Dendritic cell treated with granulocyte-macrophage colony-stimulating factor and Interleukin-4, amounts not matched to agents 40 ng/mL and 50 ng/mL, for 4 days (primary cell): Measurements from ENCODE around the gene FAM76B.

Source experiments
- H3K27ac Mint-ChIP-seq: one replicate; pipeline ENCODE4 v1.8.0; 2022; ENCODE audit warnings: mild to moderate bottlenecking, mixed read lengths
- H3K27me3 Mint-ChIP-seq: one replicate; pipeline ENCODE4 v1.8.0; 2022; ENCODE audit warnings: mild to moderate bottlenecking, mixed read lengths
- H3K36me3 Mint-ChIP-seq: one replicate; pipeline ENCODE4 v1.8.0; 2022; ENCODE audit warnings: low read depth, mixed read lengths
- H3K4me1 Mint-ChIP-seq: one replicate; pipeline ENCODE4 v1.8.0; 2022; ENCODE audit warnings: low read depth, mixed read lengths
- H3K4me3 Mint-ChIP-seq: one replicate; pipeline ENCODE4 v1.8.0; 2022; ENCODE audit warnings: mild to moderate bottlenecking, moderate library complexity, mixed read lengths
- H3K9me3 Mint-ChIP-seq: one replicate; pipeline ENCODE4 v1.8.0; 2022; ENCODE audit warnings: mixed read lengths
- intact Hi-C: fragments of 100-400 bp; cut with micrococcal nuclease; formaldehyde crosslinking; loops from one replicate; pipeline ENCODE4 v1.15.0; 2022

FAM76B gene

DNA sequence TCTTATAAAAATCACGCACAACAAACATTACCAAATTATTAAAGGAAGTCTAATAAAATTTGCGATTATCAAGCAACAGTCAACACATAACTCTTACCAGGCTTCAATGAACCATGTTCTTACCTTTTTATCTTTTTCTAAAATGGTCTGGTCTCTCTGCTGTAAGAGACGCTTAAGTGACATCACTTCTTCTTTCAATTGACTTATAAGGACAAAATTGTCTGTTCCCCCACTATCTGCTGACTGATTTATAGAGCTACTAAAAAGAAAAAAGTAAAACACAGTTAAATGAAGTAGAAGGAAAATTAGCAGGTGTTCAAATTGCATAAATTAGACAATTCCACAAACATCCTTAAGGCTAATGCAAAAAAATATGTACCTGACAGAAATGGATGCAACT lies 10.9 kb downstream of the FAM76B start:
- Mint-ChIP-seq H3K36me3 (peaks cover 89% of the 10 kb centered on the region), H3K4me1 (no peaks in the 10 kb centered on the region), H3K27ac (no peak overlapping the region), H3K9me3 (no peaks in the 10 kb centered on the region), H3K27me3 (no peaks in the 10 kb centered on the region), H3K4me3 (no peak overlapping the region)
- intact Hi-C loops, result no loop called here

DNA sequence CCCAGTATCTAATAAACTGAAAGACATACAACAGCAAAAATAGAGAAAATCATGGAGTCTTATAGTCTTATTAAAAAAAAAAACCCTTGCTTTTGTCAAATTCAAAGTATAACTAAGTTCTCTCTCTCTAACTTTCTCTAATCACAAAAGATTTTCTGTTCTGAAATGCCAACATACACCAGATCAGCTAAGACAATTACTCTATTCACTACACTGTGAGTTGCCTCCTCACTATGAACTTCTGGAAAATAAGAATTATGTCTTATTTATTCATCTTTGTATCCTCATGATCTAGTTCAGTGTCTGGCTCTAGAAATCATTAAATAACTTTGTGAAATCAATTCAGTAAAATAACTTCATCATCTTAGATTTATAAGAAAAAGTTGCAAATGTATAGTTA lies 12.7 kb downstream of the FAM76B start:
- Mint-ChIP-seq H3K4me1 (no peaks in the 10 kb centered on the region), H3K4me3 (no peak overlapping the region), H3K27me3 (no peaks in the 10 kb centered on the region), H3K9me3 (no peaks in the 10 kb centered on the region), H3K36me3 (peaks cover 88% of the 10 kb centered on the region), H3K27ac (no peak overlapping the region)
- intact Hi-C loops, result no loop called here

- no peak overlapping the region for H3K27ac Mint-ChIP-seq
- no peak overlapping the region for H3K4me3 Mint-ChIP-seq
- H3K9me3 Mint-ChIP-seq, result no peaks in the 10 kb centered on the region
- no peaks in the 10 kb centered on the region for H3K27me3 Mint-ChIP-seq
- peaks cover 19% of the 10 kb centered on the region for H3K4me1 Mint-ChIP-seq
- H3K36me3 Mint-ChIP-seq, result peaks cover 30% of the 10 kb centered on the region
- intact Hi-C loops, result no loop called here
Measured at GRCh38 chr11:95768521-95768920, 21.1 kb downstream of the FAM76B start.

- Mint-ChIP-seq H3K4me1 (peaks cover 19% of the 10 kb centered on the region), H3K27ac (no peak overlapping the region), H3K9me3 (no peaks in the 10 kb centered on the region), H3K4me3 (no peak overlapping the region), H3K27me3 (no peaks in the 10 kb centered on the region), H3K36me3 (peaks cover 23% of the 10 kb centered on the region)
- intact Hi-C loops, result no loop called here
Measured at GRCh38 chr11:95767498-95767897, 22.1 kb downstream of the FAM76B start.

- Mint-ChIP-seq H3K4me3 (no peak overlapping the region), H3K4me1 (peaks cover 19% of the 10 kb centered on the region), H3K36me3 (peaks cover 15% of the 10 kb centered on the region), H3K27ac (no peak overlapping the region), H3K27me3 (no peaks in the 10 kb centered on the region), H3K9me3 (no peaks in the 10 kb centered on the region)
- intact Hi-C loops, result no loop called here
Measured at GRCh38 chr11:95766701-95767100, 22.9 kb downstream of the FAM76B start.

DNA sequence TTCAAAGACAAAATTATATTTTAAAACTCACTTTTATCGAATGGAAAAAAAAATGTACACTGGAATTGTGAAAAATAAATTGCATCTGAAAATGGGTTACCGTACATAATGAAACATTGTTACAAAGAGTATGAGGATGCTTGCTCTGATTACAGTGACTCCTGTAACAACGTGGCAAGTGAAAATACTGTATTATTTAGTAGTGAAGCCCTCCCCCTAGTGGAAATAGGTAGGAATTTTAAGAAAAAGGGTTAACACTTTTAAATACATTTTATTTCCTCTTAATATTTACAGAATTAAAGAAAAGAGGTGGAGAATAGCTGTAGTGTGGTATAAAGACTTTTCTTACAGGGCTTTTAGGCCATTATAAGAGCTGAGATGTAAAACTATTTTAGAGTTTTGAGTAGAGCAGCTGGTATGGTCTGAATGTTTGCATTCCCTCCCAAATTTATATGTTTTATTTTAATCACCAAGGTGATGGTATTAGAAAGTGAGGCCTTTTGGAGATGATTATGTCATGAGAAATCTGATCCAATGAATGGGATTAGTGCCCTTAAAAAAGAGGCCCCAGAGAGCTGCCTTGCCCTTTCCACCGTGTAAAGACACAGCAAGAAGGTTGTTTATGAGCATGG lies 25.2 kb downstream of the FAM76B start:
- Mint-ChIP-seq H3K27me3 (no peaks in the 10 kb centered on the region), H3K4me1 (peaks cover 19% of the 10 kb centered on the region), H3K4me3 (no peak overlapping the region), H3K9me3 (no peaks in the 10 kb centered on the region), H3K36me3 (peaks cover 6% of the 10 kb centered on the region), H3K27ac (no peak overlapping the region)
- intact Hi-C loops, result loop anchor here (1.0 to 2.0 kb wide), 2 partner anchors 613 to 696 kb away; no protein-coding TSS in a partner anchor

DNA sequence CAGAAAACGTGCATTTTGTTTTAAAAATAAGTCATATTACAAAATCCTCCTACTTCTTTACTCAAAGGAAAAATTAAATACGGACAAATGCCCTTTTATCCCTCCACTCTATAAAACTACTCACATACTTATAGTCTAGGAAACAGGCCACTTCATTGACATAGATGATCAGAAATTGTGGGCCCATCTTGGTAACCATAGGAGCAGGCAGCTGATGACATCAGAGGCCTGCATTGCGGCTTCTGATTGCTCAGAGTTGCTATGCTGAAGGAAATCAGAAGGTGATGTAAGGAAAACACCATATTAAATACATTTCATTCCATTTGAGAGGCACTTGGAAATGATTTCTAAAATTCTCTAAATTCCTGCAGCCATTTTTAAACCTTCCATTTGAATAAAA lies 27.0 kb downstream of the FAM76B start:
- Mint-ChIP-seq H3K27me3 (no peaks in the 10 kb centered on the region), H3K27ac (no peak overlapping the region), H3K36me3 (no peaks in the 10 kb centered on the region), H3K4me3 (no peak overlapping the region), H3K4me1 (peaks cover 12% of the 10 kb centered on the region), H3K9me3 (no peaks in the 10 kb centered on the region)
- intact Hi-C loops, result no loop called here

- Mint-ChIP-seq H3K4me3 (no peak overlapping the region), H3K27me3 (no peaks in the 10 kb centered on the region), H3K27ac (no peak overlapping the region), H3K9me3 (no peaks in the 10 kb centered on the region), H3K36me3 (no peaks in the 10 kb centered on the region), H3K4me1 (no peaks in the 10 kb centered on the region)
- intact Hi-C loops, result no loop called here
Measured at GRCh38 chr11:95760941-95761340, 28.6 kb downstream of the FAM76B start.

- no peak overlapping the region for H3K27ac Mint-ChIP-seq
- H3K27me3 Mint-ChIP-seq, result no peaks in the 10 kb centered on the region
- no peaks in the 10 kb centered on the region for H3K9me3 Mint-ChIP-seq
- H3K4me1 Mint-ChIP-seq, result no peaks in the 10 kb centered on the region
- no peak overlapping the region for H3K4me3 Mint-ChIP-seq
- intact Hi-C loops, result no loop called here
- no peaks in the 10 kb centered on the region for H3K36me3 Mint-ChIP-seq
Measured at GRCh38 chr11:95751515-95751914, 38.1 kb downstream of the FAM76B start.

DNA sequence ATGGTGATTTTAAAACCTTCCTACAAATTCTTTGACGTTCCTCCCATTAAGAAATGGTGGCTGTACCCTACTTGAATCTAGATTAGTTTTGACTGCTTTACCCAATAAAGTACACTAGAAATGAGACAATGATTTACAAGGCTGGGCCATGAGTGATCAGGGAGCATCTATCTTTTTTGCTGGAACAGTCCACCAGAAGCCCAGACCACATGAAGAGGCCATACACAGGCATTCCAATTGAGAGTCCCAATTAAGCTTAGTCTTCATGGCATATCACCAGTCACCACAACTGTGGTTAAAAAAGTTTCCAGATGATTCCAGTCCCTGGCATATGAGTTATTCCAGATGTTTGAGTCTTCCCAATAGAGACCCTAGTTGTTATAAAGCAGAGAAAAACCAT lies 39.5 kb downstream of the FAM76B start:
- Mint-ChIP-seq H3K36me3 (no peaks in the 10 kb centered on the region), H3K27ac (no peak overlapping the region), H3K4me1 (no peaks in the 10 kb centered on the region), H3K9me3 (no peaks in the 10 kb centered on the region), H3K27me3 (no peaks in the 10 kb centered on the region), H3K4me3 (no peak overlapping the region)
- intact Hi-C loops, result no loop called here

DNA sequence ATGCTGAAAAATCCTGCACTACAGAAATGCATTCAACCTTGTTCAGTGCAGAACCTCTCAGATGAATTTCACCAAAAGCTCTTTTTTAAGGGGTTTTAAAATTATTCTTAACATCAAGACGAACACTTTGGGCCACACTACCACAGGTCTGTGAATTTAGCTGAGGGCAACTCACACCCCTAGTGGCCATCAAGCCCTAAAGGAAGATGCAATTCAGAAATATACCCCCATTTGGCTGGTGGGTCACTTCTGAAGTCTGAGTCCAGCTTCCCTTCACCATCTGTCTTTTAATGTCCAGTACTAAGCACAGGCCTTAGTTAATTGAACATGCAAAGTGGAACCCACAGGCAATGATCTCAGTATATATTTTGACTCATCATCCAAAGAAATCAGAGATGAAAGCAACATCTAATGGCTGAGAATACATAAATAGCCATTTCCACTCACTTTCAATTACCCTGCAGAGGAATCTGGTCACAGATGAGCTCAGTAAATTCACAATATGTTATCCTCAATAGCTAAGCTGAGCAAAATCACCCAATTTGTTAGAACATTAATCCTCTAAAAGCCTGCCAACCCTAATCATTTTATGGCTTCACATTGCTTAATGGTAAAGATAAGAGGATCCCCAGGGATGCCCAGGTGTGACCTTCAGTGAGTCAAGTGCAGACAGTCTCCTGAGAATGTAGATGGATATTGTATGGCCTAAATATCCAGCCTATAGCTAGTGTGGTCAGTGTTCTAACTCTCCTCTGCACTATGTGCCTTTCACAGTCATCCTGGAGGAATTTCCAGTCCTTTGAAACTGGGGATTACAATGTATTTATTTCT lies 50.3 kb downstream of the FAM76B start:
- H3K9me3 Mint-ChIP-seq, result no peaks in the 10 kb centered on the region
- H3K27me3 Mint-ChIP-seq, result peaks cover 3% of the 10 kb centered on the region
- no peak overlapping the region for H3K27ac Mint-ChIP-seq
- intact Hi-C loops, result no loop called here
- H3K4me1 Mint-ChIP-seq, result peaks cover 15% of the 10 kb centered on the region
- H3K4me3 Mint-ChIP-seq, result no peak overlapping the region
- no peaks in the 10 kb centered on the region for H3K36me3 Mint-ChIP-seq

DNA sequence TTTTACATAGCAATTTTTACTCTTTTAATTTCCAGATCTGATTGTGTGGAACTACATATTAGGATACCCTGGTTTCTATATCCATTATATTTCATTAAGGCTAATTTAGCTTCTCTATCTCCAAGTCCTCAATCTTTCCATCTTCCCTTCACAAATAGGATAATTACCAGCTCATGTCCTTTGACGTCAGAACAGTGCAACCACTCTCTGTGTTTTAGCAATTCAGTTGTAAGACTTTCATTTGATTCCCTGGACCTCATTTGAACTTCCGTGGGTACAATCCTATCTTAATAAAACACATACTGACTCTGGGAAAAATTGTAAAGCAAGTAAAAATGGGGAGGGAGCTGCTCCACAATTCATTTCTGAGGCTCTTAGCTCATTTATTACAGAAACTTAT lies 52.8 kb downstream of the FAM76B start:
- H3K4me3 Mint-ChIP-seq, result no peak overlapping the region
- H3K9me3 Mint-ChIP-seq, result no peaks in the 10 kb centered on the region
- H3K27ac Mint-ChIP-seq, result no peak overlapping the region
- peaks cover 3% of the 10 kb centered on the region for H3K27me3 Mint-ChIP-seq
- H3K36me3 Mint-ChIP-seq, result no peaks in the 10 kb centered on the region
- peaks cover 15% of the 10 kb centered on the region for H3K4me1 Mint-ChIP-seq
- intact Hi-C loops, result no loop called here

- H3K36me3 Mint-ChIP-seq, result no peaks in the 10 kb centered on the region
- H3K4me1 Mint-ChIP-seq, result peaks cover 15% of the 10 kb centered on the region
- peaks cover 3% of the 10 kb centered on the region for H3K27me3 Mint-ChIP-seq
- no peaks in the 10 kb centered on the region for H3K9me3 Mint-ChIP-seq
- H3K4me3 Mint-ChIP-seq, result no peak overlapping the region
- H3K27ac Mint-ChIP-seq, result no peak overlapping the region
- intact Hi-C loops, result no loop called here
Measured at GRCh38 chr11:95736355-95736754, 53.2 kb downstream of the FAM76B start.

GRCh38 chr11:95734009-95734572 lies 55.5 kb downstream of the FAM76B start:
- no peaks in the 10 kb centered on the region for H3K36me3 Mint-ChIP-seq
- no peak overlapping the region for H3K4me3 Mint-ChIP-seq
- peaks cover 15% of the 10 kb centered on the region for H3K4me1 Mint-ChIP-seq
- H3K9me3 Mint-ChIP-seq, result no peaks in the 10 kb centered on the region
- H3K27ac Mint-ChIP-seq, result no peak overlapping the region
- peaks cover 3% of the 10 kb centered on the region for H3K27me3 Mint-ChIP-seq
- intact Hi-C loops, result no loop called here
